Mesenchymal stem cell (in vitro differentiated cells and primary cell): ENCODE measurements around the gene SETMAR.
A peak's percentile ranks its signal among the peaks of the same experiment; 100 is the strongest.

Source experiments
- DNase-seq: peaks from one replicate; pipeline ENCODE4 v3.0.0-alpha.2; 2013
- H2AFZ ChIP-seq: one replicate; pipeline ENCODE4 v1.6.1; 2013; ENCODE audit warnings: low read depth, mild to moderate bottlenecking, control low read depth, inconsistent platforms, low read length, moderate library complexity
- H2AK5ac ChIP-seq: 2 replicates; pipeline ENCODE4 v1.6.1; 2013; ENCODE audit warnings: low read length, moderate library complexity, mild to moderate bottlenecking, inconsistent platforms; ENCODE audit not compliant: severe bottlenecking
- H2BK120ac ChIP-seq: one replicate; pipeline ENCODE4 v1.6.1; 2013; ENCODE audit warnings: low read depth, mild to moderate bottlenecking, inconsistent platforms, low read length, moderate library complexity
- H2BK12ac ChIP-seq, 2 experiments: one replicate each; pipeline ENCODE4 v1.6.1; 2013; ENCODE audit warnings: inconsistent platforms in 2 of 2, low read length in 2 of 2, mild to moderate bottlenecking in 2 of 2, moderate library complexity in 2 of 2, control low read depth in 1 of 2
- H2BK15ac ChIP-seq: one replicate; pipeline ENCODE4 v1.6.1; 2013; ENCODE audit warnings: mild to moderate bottlenecking, low read depth, inconsistent platforms; ENCODE audit not compliant: poor library complexity, severe bottlenecking
- H2BK5ac ChIP-seq: 2 replicates; pipeline ENCODE4 v1.6.1; 2013; ENCODE audit warnings: low read depth, mild to moderate bottlenecking, low read length, control low read depth, inconsistent platforms; ENCODE audit not compliant: poor library complexity, severe bottlenecking
- H3K14ac ChIP-seq, 2 experiments: one replicate each; pipeline ENCODE4 v1.6.1; 2013; ENCODE audit warnings: inconsistent platforms in 2 of 2, low read length in 2 of 2, control low read depth in 1 of 2, mild to moderate bottlenecking in 1 of 2, moderate library complexity in 1 of 2
- H3K18ac ChIP-seq, 2 experiments: one replicate each; pipeline ENCODE4 v1.6.1; 2013; ENCODE audit warnings: inconsistent platforms in 2 of 2, low read length in 2 of 2, control low read depth in 1 of 2, low read depth in 1 of 2, mild to moderate bottlenecking in 1 of 2
- H3K23ac ChIP-seq, 2 experiments: one replicate each; pipeline ENCODE4 v1.6.1; 2013; ENCODE audit warnings: inconsistent platforms in 2 of 2, low read length in 2 of 2, mild to moderate bottlenecking in 2 of 2, moderate library complexity in 2 of 2, control low read depth in 1 of 2
- H3K27ac ChIP-seq: 2 replicates; pipeline ENCODE4 v1.5.1; 2013; ENCODE audit warnings: mild to moderate bottlenecking, moderate library complexity, low read length, control low read depth, inconsistent platforms; ENCODE audit not compliant: poor library complexity, severe bottlenecking
- H3K27me3 ChIP-seq, 2 experiments: 2 replicates each; pipeline versions ENCODE4 v1.6.1 to v1.7.0; 2013; ENCODE audit warnings: low read length in 2 of 2, mild to moderate bottlenecking in 2 of 2, moderate library complexity in 2 of 2, control low read depth in 1 of 2, inconsistent platforms in 1 of 2; ENCODE audit not compliant: control insufficient read depth in 1 of 2, insufficient read depth in 1 of 2
- H3K36me3 ChIP-seq, 2 experiments: 2 replicates each; pipeline versions ENCODE4 v1.6.1 to v1.7.0; 2013; ENCODE audit warnings: low read length in 2 of 2, control low read depth in 1 of 2, inconsistent platforms in 1 of 2, low read depth in 1 of 2, mild to moderate bottlenecking in 1 of 2; ENCODE audit not compliant: insufficient read depth in 2 of 2, control insufficient read depth in 1 of 2
- H3K4ac ChIP-seq, 2 experiments: one replicate each; pipeline ENCODE4 v1.6.1; 2013; ENCODE audit warnings: inconsistent platforms in 2 of 2, low read length in 2 of 2, mild to moderate bottlenecking in 2 of 2, moderate library complexity in 2 of 2, control low read depth in 1 of 2, low read depth in 1 of 2
- H3K4me1 ChIP-seq: 2 replicates; pipeline ENCODE4 v1.6.1; 2013; ENCODE audit warnings: low read depth, low read length, control low read depth; ENCODE audit not compliant: control insufficient read depth, insufficient read depth
- H3K4me2 ChIP-seq: 2 replicates; pipeline ENCODE4 v1.6.1; 2013; ENCODE audit warnings: low read length, mild to moderate bottlenecking, inconsistent platforms; ENCODE audit not compliant: poor library complexity, severe bottlenecking
- H3K4me3 ChIP-seq, 2 experiments: 2 replicates each; pipeline versions ENCODE4 v1.5.1 to v1.7.0; 2013; ENCODE audit warnings: low read length in 2 of 2, mild to moderate bottlenecking in 2 of 2, control low read depth in 1 of 2, low read depth in 1 of 2; ENCODE audit not compliant: insufficient read depth in 1 of 2
- H3K79me1 ChIP-seq: replicated peaks from 2 replicates; pipeline ENCODE4 v1.6.1; 2013; ENCODE audit warnings: mild to moderate bottlenecking, control low read depth, low read length, inconsistent platforms; ENCODE audit not compliant: poor library complexity, severe bottlenecking
- H3K9ac ChIP-seq: 2 replicates; pipeline ENCODE4 v1.7.0; 2013; ENCODE audit warnings: mild to moderate bottlenecking, low read length, moderate library complexity
- H3K9me3 ChIP-seq: 2 replicates; pipeline ENCODE4 v1.7.0; 2013; ENCODE audit warnings: mild to moderate bottlenecking, low read length; ENCODE audit not compliant: control insufficient read depth
- H4K8ac ChIP-seq: one replicate; pipeline ENCODE4 v1.6.1; 2013; ENCODE audit warnings: inconsistent platforms, mild to moderate bottlenecking, low read length, moderate library complexity
- H4K91ac ChIP-seq: one replicate; pipeline ENCODE4 v1.6.1; 2013; ENCODE audit warnings: mild to moderate bottlenecking, low read length, inconsistent platforms
- WGBS: methylation state at CpG from one replicate; pipeline ENCODE4 v1.1.7; 2013; ENCODE audit warnings: mixed read lengths; 5-methylcytosine and 5-hydroxymethylcytosine counted together

Gene SETMAR

GRCh38 chr3:4321732-4322131, 18.6 kb downstream of the SETMAR start:
- no peak overlapping the region for H2AK5ac ChIP-seq
- no peaks in the 10 kb centered on the region for H3K79me1 ChIP-seq
- H3K4me3 ChIP-seq = no peak overlapping the region
- no peak overlapping the region for H3K9ac ChIP-seq
- no peak for DNase-seq
- H3K27me3 ChIP-seq = no peaks in the 10 kb centered on the region
- no peak overlapping the region for H3K18ac ChIP-seq
- H3K4me2 ChIP-seq = no peak overlapping the region
- H2BK120ac ChIP-seq = no peak overlapping the region
- H2BK12ac ChIP-seq = no peak overlapping the region
- H3K4ac ChIP-seq = no peak overlapping the region
- H2BK15ac ChIP-seq = no peak overlapping the region
- H3K36me3 ChIP-seq = peaks cover 2 to 4% of the 10 kb centered on the region in 2 experiments
- no peak overlapping the region for H3K14ac ChIP-seq
- no peaks in the 10 kb centered on the region for H3K4me1 ChIP-seq
- 80% methylated on average over 1 of the region's 1 CpG for WGBS
- no peak overlapping the region for H4K8ac ChIP-seq
- H2BK5ac ChIP-seq = no peak overlapping the region
- no peak overlapping the region for H3K23ac ChIP-seq
- H2AFZ ChIP-seq = no peak overlapping the region
- no peaks in the 10 kb centered on the region for H3K9me3 ChIP-seq
- no peak overlapping the region for H4K91ac ChIP-seq
- H3K27ac ChIP-seq = no peak overlapping the region

GRCh38 chr3:4322635-4323034, 19.5 kb downstream of the SETMAR start:
- H3K4me1 ChIP-seq = no peaks in the 10 kb centered on the region
- no peak overlapping the region for H2AFZ ChIP-seq
- H2BK15ac ChIP-seq = no peak overlapping the region
- H2BK120ac ChIP-seq = no peak overlapping the region
- no peak overlapping the region for H3K18ac ChIP-seq
- H3K36me3 ChIP-seq = no peaks in the 10 kb centered on the region
- no peaks in the 10 kb centered on the region for H3K79me1 ChIP-seq
- no peak overlapping the region for H3K9ac ChIP-seq
- no peak overlapping the region for H2AK5ac ChIP-seq
- no peak overlapping the region for H2BK12ac ChIP-seq
- no peak overlapping the region for H3K4ac ChIP-seq
- peak; percentile 69 for DNase-seq
- no peaks in the 10 kb centered on the region for H3K27me3 ChIP-seq
- no CpG with 5 or more reads among the region's 1 CpG for WGBS
- H2BK5ac ChIP-seq = no peak overlapping the region
- no peak overlapping the region for H3K14ac ChIP-seq
- H3K23ac ChIP-seq = no peak overlapping the region
- H3K9me3 ChIP-seq = peaks cover 3% of the 10 kb centered on the region
- H3K4me3 ChIP-seq = no peak overlapping the region
- no peak overlapping the region for H3K27ac ChIP-seq
- H4K91ac ChIP-seq = no peak overlapping the region
- no peak overlapping the region for H3K4me2 ChIP-seq
- H4K8ac ChIP-seq = no peak overlapping the region

GRCh38 chr3:4323246-4324027, 20.3 kb downstream of the SETMAR start:
- 86% methylated on average over 2 of the region's 3 CpGs for WGBS
- H3K23ac ChIP-seq = no peak overlapping the region
- no peaks in the 10 kb centered on the region for H3K4me1 ChIP-seq

GRCh38 chr3:4326868-4327267, 23.7 kb downstream of the SETMAR start:
- no peak overlapping the region for H4K8ac ChIP-seq

More at GRCh38 chr3:4323246-4324027, 20.3 kb downstream of the SETMAR start:
- no peak overlapping the region for H3K9ac ChIP-seq
- peak overlapping the region in 1 of 2 experiments; percentile 5 for H3K18ac ChIP-seq
- no peaks in the 10 kb centered on the region for H3K79me1 ChIP-seq
- H2BK5ac ChIP-seq = no peak overlapping the region
- H3K27me3 ChIP-seq = no peaks in the 10 kb centered on the region
- DNase-seq = peak; percentile 24
- peak overlapping the region in 1 of 2 experiments; percentile 17 for H3K4me3 ChIP-seq
- no peak overlapping the region for H2BK120ac ChIP-seq
- no peak overlapping the region for H2AK5ac ChIP-seq
- H2AFZ ChIP-seq = no peak overlapping the region
- H3K36me3 ChIP-seq = no peaks in the 10 kb centered on the region
- no peak overlapping the region for H2BK12ac ChIP-seq
- H4K91ac ChIP-seq = no peak overlapping the region
- no peak overlapping the region for H3K14ac ChIP-seq
- peaks cover 3% of the 10 kb centered on the region for H3K9me3 ChIP-seq
- H3K27ac ChIP-seq = no peak overlapping the region
- H2BK15ac ChIP-seq = no peak overlapping the region
- H3K4me2 ChIP-seq = no peak overlapping the region
- no peak overlapping the region for H4K8ac ChIP-seq
- H3K4ac ChIP-seq = no peak overlapping the region

More at GRCh38 chr3:4326868-4327267, 23.7 kb downstream of the SETMAR start:
- no peaks in the 10 kb centered on the region for H3K79me1 ChIP-seq
- no peak overlapping the region for H3K27ac ChIP-seq
- H2BK5ac ChIP-seq = no peak overlapping the region
- no peak overlapping the region for H2AFZ ChIP-seq
- H2BK15ac ChIP-seq = no peak overlapping the region
- H3K18ac ChIP-seq = no peak overlapping the region
- H3K4me1 ChIP-seq = no peaks in the 10 kb centered on the region
- H3K36me3 ChIP-seq = no peaks in the 10 kb centered on the region
- peaks cover 6% of the 10 kb centered on the region for H3K9me3 ChIP-seq
- H3K27me3 ChIP-seq = no peaks in the 10 kb centered on the region
- DNase-seq = no peak
- no peak overlapping the region for H3K4me3 ChIP-seq
- H3K23ac ChIP-seq = no peak overlapping the region
- no peak overlapping the region for H2AK5ac ChIP-seq
- no peak overlapping the region for H2BK12ac ChIP-seq
- H3K14ac ChIP-seq = no peak overlapping the region
- no peak overlapping the region for H3K9ac ChIP-seq
- 100% methylated on average over 1 of the region's 1 CpG for WGBS
- H2BK120ac ChIP-seq = no peak overlapping the region
- H4K91ac ChIP-seq = no peak overlapping the region
- H3K4ac ChIP-seq = no peak overlapping the region
- H3K4me2 ChIP-seq = no peak overlapping the region
